IPS-18c (cell line): ENCODE data around the gene PEX11G.

Source experiments
- H3K4me3 ChIP-seq: 2 replicates; pipeline ENCODE4 v1.7.0; 2013; ENCODE audit warnings: low read depth, mild to moderate bottlenecking, low read length, moderate library complexity; ENCODE audit not compliant: insufficient read depth
- H3K9me3 ChIP-seq: one replicate; pipeline ENCODE4 v1.6.1; 2013; ENCODE audit warnings: mild to moderate bottlenecking, low read length, moderate library complexity; ENCODE audit not compliant: control insufficient read depth, insufficient read depth

The PEX11G gene

DNA sequence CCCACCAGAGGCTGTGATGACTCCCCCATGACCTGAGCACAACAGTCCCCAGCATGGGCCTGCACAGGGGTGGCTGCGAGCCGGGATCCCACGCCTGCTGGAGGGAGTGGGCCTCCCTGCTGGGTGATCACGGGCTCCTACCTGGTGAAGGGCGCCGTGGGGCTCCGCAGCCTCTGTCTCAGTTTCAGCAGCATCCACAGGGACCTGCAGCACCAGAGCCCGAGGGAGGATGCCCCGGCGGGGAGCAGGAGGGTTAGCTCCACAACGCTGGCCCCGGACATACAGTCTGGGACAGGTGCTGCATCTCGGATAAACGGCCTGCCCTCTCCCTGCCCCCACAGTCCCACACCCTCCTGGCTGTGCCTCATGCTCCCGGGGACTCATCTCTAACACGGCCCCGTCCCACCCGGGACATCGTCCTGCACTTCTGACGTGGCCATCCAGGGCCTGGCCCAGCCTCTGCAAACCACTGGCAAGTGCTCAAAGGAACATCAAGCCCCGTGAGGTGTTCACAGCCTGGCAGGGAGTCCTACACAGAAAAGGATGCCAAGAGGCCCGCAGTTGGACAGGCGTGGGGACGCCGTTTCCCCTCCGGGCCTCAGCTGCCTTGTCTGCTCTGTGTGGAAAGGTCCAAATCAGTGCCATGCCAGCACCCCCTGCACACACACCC is 10.5 kb downstream of the PEX11G start:
- H3K9me3 ChIP-seq, result peaks cover 2% of the 10 kb centered on the region
- no peak overlapping the region for H3K4me3 ChIP-seq

GRCh38 chr19:7477758-7478157 is 11.1 kb downstream of the PEX11G start:
- Histone ChIP-seq H3K9me3 (peaks cover 2% of the 10 kb centered on the region), H3K4me3 (no peak overlapping the region)

DNA sequence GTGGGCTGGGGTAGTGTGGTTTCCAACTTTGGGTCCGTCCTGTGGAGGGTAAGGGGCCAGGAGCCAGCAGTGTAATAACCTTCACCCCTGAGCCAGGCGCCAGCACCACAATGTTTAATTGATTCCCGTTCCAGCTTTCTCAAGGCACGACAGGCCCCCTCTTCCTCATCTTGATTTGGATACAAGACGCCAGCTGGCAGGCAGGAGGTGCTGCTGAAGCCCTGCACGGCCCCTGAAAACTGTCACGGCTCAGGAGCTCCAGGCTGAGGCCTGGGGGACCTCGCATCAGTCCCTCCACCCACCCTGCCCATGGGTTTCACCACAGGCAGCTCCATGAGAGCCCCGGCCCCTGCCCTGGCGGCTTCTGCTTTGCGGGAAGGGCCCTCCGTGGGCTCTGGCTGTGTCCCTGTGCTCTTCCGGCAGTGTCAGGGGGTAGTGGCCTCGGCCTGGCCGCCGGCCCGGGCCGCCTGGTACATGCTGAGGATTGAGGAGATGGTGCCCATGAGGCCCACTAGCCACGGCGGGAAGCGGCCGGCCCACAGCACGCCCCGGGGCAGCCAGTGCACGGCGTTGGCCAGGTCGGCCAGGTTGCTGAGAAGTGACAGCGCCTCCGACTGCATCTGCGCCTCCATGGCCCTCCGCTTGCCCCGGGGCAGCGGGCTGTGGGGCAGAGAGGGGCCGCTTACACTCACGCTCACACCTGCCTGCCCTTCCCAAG is 11.9 kb downstream of the PEX11G start:
- no peak overlapping the region for H3K4me3 ChIP-seq

GRCh38 chr19:7476241-7476640 is 12.6 kb downstream of the PEX11G start:
- no peaks in the 10 kb centered on the region for H3K9me3 ChIP-seq
- no peak overlapping the region; the same call in 1 of the 2 replicates for H3K4me3 ChIP-seq

More for the DNA sequence above, 11.9 kb downstream of the PEX11G start:
- peaks cover 2% of the 10 kb centered on the region for H3K9me3 ChIP-seq

DNA sequence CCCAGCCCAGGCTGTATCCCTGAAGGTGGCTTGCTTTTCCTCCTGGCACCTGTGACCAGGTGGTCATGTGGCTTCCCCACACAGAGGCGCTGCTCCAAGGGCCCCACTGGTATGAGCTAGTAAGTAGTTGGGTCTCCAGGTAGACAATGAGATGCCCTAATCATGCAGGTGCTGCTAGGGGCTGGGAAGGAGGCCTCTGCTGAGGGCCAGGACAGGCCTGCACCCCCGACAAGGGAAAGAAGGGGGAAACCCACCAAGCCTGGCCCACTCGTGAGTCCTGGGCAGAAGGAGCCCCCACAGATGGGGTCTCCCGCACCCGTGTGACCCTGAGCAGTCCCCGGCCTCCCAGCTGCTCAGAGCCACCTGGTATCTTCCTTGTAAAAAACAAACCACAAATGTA is 13.2 kb downstream of the PEX11G start:
- no peaks in the 10 kb centered on the region for H3K9me3 ChIP-seq
- H3K4me3 ChIP-seq, result no peak overlapping the region

GRCh38 chr19:7471696-7472615 is 16.9 kb downstream of the PEX11G start:
- no peaks in the 10 kb centered on the region for H3K9me3 ChIP-seq
- H3K4me3 ChIP-seq, result no peak overlapping the region

GRCh38 chr19:7470540-7471305 is 18.1 kb downstream of the PEX11G start:
- H3K9me3 ChIP-seq, result no peaks in the 10 kb centered on the region
- H3K4me3 ChIP-seq, result no peak overlapping the region

DNA sequence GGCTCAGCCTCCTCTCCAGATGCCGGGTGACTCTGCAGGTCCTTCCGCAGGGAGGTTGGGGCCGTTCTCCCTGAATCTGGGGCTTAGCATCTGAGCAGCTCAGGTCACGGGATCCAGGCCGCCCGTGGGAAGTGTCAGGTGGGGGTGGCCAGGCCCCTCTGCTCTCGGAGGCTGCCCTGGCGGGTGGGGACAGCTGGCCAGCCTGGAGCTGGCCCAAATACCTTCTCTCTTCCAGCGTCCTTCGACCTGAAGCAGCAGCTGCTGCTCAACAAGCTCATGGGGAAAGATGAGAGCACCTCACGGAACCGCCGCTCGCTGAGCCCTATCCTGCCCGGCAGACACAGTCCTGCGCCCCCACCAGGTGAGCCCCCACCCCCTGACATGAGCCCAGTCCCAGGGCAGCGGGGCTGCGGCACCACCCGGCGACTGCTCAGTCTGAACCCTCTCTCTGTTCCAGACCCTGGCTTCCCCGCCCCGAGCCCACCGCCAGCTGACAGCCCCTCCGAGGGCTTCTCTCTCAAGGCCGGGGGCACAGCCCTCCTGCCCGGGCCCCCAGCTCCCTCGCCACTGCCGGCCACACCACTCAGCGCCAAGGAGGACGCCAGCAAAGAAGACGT is 19.1 kb downstream of the PEX11G start:
- Histone ChIP-seq H3K4me3 (no peak overlapping the region), H3K9me3 (no peaks in the 10 kb centered on the region)

- H3K4me3 ChIP-seq, result no peak overlapping the region
- no peaks in the 10 kb centered on the region for H3K9me3 ChIP-seq
Observed at GRCh38 chr19:7468840-7469239, 20.0 kb downstream of the PEX11G start.

DNA sequence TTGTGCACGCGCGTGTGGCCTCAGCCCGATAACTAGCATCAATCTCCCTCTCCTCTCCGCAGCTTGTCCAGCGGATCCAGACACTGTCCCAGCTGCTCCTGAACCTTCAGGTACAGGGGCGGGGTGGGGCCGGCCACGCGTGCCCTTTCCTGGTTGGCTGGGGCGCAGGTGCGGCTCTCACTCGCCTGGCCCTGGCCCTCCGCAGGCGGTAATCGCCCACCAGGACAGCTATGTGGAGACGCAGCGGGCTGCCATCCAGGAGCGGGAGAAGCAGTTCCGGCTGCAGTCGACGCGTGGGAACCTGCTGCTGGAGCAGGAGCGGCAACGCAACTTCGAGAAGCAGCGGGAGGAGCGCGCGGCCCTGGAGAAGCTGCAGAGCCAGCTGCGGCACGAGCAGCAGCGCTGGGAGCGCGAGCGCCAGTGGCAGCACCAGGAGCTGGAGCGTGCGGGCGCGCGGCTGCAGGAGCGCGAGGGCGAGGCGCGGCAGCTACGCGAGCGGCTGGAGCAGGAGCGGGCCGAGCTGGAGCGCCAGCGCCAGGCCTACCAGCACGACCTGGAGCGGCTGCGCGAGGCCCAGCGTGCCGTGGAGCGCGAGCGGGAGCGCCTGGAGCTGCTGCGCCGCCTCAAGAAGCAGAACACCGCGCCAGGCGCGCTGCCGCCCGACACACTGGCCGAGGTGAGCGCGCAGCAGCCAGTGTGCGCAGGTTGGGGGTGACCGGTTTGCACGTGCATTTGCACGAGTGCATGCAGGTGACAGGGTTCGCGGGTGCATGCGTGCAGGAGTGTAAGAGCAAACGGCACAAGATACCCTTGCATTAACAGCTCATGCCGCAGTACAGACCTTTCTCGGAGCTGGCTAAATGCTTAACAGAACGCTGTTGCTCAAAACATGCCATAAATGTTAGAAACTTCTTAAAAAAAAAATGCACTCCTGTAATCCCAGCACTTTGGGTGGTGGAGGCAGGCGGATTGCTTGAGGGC is 21.5 kb downstream of the PEX11G start:
- H3K9me3 ChIP-seq, result no peaks in the 10 kb centered on the region
- H3K4me3 ChIP-seq, result no peak overlapping the region

DNA sequence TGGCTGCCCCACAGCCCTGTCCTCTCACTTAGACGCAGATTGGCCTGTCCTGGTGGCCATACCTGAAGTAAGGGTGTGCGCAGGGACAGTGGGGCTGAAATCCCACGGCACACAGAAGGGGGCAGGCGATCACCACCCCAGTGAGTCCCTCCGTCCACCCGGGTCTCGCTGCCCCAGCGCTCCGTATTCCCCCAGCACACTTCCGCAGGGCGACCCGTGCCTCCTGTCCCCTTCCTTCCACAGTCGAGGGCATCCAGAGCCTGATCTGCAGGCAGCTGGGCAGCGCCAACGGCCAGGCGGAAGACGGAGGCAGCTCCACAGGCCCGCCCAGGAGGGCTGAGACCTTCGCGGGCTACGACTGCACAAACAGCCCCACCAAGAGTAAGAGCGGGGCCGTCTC is 25.3 kb downstream of the PEX11G start:
- Histone ChIP-seq H3K4me3 (no peak overlapping the region), H3K9me3 (no peaks in the 10 kb centered on the region)

GRCh38 chr19:7461841-7462629 is 26.8 kb downstream of the PEX11G start:
- H3K4me3 ChIP-seq, result no peak overlapping the region
- H3K9me3 ChIP-seq, result no peaks in the 10 kb centered on the region

DNA sequence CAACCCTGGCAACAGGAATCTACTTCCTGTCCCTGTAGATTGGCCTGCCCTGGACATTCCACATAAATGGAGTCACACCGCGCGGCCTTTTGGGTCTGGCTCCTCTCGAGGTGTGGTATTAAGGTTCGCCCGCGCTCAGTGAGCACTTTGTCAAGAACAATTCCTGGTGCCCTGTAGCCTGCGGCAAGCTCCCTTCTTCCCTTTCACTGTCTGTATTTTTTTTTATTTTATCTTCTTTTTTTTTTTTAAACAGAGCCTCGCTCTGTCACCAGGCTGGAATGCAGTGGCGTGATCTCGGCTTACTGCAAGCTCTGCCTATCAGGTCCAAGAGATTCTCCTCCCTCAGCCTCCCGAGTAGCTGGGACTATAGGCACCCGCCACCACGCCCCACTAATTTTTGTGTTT is 28.3 kb downstream of the PEX11G start:
- Histone ChIP-seq H3K9me3 (no peaks in the 10 kb centered on the region), H3K4me3 (no peak overlapping the region)

GRCh38 chr19:7459773-7460172 is 29.1 kb downstream of the PEX11G start:
- Histone ChIP-seq H3K9me3 (no peaks in the 10 kb centered on the region), H3K4me3 (no peak overlapping the region)

DNA sequence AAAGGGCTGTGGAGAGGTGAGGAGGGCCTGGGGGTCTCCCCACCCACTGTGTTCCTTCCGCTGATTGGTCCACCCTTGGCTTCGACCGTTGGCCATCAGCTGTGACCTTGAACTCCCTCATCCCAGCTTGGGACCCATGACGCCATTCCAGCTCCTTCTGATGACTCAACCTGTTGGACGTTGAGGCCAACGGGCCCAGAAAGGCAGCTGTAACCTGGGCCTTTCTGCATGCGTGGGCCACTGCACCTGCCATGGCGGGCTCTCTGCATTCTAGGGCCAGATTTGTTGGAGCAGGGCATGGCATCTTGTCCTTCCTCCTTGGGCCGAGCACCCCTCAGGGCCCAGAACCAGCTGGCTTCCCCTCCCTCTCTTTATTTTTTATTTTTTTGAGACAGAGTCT is 30.2 kb downstream of the PEX11G start:
- H3K4me3 ChIP-seq, result no peak overlapping the region

More for the DNA sequence above, 30.2 kb downstream of the PEX11G start:
- H3K9me3 ChIP-seq, result no peaks in the 10 kb centered on the region
